Ramos (cell line): ENCODE data around the gene MIEN1.
"Not testable (repeated sequence)": the region's sequence is repeated elsewhere in the genome, so short reads cannot be mapped to it uniquely, and the experiment has no call there.

ENCODE experiments used
- in situ Hi-C: fragments of 300-500 bp; cut with MboI; formaldehyde crosslinking; loops from one replicate; pipeline ENCODE4 v1.14.3; 2022; ENCODE audit warnings: low sequenced_read_pairs; ENCODE audit not compliant: unreplicated experiment

Gene MIEN1, protein sequence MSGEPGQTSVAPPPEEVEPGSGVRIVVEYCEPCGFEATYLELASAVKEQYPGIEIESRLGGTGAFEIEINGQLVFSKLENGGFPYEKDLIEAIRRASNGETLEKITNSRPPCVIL

DNA sequence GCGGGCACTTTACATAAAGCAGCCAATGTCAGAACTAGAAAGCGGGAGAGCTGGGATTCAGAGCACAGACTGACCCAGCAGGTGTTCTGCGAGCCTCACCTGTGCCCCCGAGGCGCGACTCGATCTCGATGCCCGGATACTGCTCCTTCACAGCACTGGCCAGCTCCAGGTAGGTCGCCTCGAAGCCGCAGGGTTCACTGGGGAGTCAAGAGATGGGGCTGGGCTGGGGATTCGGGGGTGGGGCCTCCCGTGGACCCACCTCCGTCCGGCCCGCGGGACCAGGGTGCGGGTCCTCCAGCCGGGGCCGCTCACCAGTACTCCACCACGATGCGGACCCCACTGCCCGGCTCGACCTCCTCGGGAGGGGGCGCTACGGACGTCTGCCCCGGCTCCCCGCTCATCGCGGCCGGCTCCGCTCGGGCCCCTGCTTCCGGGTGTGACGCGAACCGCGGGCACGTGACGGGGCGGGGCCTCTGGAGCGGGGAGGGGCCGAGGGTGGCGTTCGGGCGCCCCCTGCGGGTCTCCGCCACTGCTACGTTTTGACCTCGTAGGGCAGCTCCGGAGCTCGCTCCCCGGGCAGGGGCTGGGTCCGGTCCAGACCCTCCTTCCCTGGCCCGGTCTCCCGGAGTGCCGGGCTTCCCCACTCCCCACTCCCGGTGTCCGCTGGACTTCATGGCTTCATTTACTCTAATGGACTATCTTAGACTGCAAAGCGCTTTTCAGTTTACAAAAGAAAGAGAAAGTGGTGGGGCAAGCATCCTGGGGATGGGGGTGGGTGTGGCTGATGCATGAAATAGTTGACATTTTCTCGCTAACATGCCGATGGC, at the start of gene MIEN1:
TSS of gene MIEN1 (minus strand) at position 438 of the 827 bp plus-strand sequence. CDS start at position 401, 37 bp downstream.
- in situ Hi-C loops, result no loop called here

DNA sequence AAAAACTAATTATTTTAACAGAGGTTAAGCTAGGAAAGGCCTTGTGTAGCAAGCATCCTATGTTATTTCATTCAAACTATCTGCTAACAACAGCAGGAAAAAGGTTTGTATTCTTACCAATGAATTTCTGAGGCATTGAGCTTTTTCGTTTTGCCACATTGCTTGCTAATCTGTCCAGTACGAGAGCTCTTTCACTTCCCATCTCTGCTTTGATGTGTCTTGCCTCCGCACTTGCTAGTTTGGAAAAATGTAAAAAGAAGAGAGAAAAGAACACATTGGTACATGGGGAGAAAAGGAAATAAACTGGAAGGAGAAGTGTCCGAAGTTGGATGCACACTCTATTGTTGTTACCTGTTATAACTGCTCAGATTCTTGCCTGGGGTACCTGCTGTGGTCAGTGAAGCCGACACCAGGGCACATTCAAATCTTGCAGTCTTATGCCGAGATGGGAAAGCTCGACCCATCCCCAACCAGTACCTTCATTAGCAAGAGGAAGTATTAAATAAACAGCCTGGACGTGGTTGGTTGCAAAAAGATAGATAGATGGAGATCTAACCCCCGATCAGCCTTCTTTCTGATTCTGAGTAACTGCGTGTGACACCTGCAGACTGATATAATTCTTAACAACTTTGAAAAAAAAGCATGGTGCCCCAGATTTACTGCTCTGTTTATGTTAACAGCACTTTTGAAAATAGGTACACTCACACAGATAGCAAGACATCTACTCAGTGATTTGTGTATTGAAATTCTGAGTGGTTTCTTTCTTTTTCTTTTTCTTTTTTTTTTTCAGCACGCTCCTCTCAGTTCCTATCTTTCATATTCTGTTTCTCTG, 47.4 kb upstream of the MIEN1 start:
- in situ Hi-C loops, result no loop called here

DNA sequence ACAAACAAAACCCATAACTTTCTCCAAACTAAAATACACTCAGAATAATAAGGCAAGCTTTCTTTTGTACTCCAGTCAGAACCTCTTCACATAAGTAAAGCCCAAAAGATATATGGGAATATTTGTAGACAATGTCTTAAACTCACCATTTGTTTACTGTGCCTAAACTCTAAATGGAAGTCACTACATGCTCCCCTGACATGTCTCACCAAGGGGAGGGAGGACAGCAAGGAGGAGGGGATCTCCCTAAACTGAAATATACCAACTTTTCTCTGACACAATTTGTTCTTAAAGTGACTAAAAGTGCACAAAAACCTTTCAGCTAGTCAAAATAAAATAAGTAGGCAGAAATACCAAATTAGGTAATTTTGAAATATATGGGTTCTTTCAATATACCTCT, 45.9 kb upstream of the MIEN1 start:
- in situ Hi-C loops, result no loop called here

DNA sequence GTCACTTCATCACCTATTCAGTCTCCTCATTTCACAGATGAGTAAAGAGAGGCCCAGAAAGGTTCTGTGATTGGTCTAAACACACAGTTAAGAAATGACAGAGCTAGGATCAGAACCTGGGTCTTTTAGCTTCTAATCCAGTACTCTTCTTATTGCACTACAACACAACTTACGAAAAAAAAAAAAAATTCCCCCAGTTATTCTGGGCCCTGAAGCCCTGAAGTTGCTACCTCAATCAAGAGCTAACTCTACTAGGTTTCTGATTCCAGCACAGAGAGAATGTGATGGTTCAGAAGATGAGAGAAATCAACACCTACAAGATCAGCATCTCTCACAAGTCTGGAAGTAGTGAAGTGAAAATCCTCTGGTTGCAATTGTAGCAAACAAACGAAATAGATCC, 44.7 kb upstream of the MIEN1 start:
- in situ Hi-C loops, result no loop called here

DNA sequence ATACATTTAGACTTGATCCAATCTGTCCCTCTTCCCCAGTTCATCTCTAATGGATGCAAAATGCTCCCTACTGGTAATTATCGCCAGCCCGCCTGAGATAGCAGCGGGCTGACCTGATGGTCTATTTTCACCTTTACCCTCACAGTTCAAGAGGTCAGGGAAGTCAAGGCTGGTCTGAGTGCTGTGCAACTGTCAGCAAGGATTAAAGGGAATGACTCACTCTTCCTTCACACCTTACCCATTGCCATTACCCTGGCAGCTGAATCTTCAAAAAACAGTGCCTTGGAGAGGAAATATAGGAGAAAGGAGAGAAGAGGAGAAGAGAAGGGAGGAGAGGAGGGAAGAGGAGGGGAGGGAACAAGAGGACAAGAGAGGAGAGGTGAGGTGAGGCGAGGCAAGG, 43.7 kb upstream of the MIEN1 start:
- in situ Hi-C loops, result no loop called here

DNA sequence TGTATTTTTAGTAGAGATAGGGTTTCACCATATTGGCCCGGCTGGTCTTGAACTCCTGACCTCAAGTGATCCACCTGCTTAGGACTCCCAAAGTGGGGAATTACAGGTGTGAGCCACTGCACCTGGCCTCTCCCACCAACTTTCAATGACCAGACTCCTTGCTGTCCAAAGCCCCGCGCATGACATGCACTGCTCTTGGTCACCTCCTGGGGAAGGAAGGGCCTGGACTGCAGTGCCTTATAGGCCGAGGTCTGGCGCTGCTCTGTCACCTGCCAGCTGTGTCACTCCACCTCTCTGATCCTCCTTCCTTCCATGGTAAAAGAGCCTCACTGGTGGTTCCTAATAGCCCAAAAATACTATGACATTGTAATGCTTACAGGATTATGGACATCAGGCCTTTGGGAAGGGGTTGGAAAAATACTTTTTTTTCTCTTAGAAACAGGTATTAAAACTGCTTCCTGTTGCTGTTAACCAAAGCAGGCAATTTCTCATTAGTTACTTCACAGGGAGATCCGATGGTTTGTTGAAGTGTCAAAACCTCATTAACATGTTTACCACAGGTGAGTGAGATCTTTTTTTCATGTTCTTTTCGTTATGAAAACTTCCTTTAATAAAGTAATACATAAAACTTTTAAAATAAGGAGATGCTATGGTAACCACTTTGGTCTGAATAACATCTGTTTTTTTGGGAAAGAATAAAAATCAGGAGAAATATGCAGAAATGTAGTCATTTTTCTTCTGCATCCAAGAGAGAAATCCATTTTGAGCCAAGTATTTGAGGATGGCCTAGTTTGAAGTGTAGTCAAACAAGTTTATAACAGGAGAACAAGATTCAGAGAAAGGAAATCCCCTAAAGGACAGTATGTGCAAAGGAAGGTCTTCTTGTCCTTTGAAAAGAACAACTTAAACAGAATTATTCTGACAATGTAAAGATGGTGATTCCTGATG, 42.9 kb upstream of the MIEN1 start:
- in situ Hi-C loops, result no loop called here

DNA sequence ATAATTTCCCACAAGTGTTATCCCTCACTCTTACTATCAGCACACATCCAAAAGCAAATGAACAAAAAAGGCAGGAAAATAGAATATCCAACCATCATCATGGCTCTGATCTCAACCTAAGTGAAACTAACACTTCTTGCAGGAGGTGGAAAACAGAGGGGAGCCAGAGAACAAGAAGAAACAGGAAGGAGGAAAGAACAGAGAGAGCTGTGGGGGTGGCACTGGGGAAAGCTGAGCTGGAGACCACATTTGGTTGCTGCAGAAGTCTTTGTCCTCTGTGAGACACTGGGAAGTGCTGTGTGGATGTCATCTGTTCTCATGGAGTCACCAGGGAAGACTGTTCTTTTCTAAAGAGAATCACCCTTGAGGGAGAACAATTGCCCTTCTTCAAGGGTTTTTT, 42.1 kb upstream of the MIEN1 start:
- in situ Hi-C loops, result no loop called here

DNA sequence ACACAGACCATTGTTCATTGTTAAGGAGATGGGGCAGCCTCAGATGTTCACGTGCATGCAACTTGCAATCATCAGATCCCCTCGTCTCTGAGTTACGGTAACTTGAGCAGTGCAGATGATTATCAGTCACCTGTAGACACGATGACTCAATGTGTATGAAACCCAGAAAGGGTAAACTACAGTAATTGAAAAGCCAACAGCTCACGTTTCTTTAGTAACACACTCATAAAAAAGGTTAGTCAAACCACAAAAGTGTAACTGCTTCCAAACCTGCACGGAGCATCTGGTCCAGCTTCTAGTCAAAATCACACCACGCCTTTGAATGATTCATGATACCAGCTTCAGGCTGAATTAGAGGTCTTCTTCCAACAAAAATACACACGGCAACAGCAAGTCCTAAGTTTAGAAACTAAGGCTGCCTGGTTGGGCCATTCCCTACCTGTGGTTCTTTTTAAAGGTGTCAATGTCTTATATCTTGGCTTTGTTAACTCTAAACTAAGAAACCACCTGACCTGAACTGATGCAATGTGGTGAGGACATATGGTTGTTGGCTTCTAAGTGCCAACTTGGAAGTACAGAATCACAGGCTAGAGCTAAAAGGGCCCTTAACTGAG, 39.7 kb upstream of the MIEN1 start:
- in situ Hi-C loops, result no loop called here

DNA sequence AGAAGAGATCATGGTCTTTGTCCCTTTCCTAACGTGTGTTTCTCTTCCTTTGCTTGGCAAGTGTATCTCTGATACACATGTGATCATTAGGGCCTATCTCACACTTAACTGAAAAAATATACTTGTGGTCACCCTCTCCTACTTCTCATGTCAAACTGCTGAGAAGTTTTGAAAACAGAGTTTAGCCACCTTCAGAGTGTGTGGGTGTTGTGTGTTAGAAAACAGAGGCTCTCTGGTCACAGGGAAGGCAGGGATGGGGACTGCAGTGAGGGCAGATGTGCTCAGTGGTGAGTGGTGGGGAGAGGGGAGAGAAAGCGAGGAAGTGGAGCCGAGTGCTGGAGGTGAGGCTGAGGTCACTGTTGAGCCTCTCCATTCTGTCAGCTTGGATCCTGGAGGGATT, 36.8 kb upstream of the MIEN1 start:
- in situ Hi-C loops, result no loop called here

DNA sequence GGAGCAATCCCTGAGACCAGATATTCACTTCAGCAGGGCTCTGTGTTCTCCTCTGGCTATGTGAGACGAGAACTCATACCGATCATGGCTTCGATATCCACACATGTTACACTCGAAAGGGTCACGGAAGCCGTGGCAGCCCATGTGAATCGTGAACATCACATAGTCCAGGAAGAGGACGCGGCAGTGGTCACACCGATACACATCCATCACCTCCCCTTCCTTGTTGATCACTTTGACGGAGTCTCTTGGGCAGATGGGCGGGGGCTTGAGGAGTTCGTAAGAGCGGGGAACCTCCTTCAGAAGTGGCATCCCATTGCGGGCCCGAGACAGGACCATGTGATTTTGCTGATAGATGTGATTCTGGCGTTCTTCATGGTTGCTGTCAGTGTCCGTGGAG, 35.4 kb upstream of the MIEN1 start:
- in situ Hi-C loops, result no loop called here

DNA sequence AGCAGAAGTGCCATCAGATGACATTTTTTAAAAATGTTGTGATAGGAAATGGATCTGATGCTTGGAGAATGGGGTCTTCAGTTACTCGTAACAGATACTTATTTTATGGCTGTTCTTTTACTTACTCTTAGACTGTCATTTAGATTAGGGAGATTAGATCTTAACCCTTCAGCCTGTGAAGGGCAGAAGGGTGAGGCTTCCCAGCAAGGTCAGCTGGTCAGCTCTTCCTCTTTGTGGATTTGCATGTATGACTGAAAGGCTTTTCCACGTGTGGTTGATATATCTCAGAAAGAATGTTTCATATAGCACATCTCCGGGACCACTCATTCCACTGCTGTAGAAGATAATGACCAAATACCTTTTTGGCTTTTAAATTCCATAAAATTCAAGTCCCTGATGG, 34.8 kb upstream of the MIEN1 start:
- in situ Hi-C loops, result no loop called here

DNA sequence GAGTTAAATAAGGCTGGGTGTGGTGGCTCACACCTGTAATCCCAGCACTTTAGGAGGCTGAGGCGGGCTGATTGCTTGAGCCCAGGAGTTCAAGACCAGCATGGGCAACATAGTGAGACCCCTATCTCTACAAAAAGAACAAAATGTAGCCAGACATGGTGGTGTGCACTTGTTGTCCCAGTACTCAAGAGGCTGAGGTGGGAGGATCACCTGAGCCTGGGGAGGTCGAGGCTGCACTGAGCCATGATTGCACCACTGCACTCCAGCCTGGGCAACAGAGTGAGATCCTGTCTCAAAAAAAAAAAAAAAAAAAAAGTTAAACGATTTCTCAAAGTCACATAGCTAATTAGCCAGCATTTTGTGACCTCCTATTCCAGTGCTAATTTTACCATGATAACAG, 33.8 kb upstream of the MIEN1 start:
- in situ Hi-C loops, result not testable (repeated sequence)

DNA sequence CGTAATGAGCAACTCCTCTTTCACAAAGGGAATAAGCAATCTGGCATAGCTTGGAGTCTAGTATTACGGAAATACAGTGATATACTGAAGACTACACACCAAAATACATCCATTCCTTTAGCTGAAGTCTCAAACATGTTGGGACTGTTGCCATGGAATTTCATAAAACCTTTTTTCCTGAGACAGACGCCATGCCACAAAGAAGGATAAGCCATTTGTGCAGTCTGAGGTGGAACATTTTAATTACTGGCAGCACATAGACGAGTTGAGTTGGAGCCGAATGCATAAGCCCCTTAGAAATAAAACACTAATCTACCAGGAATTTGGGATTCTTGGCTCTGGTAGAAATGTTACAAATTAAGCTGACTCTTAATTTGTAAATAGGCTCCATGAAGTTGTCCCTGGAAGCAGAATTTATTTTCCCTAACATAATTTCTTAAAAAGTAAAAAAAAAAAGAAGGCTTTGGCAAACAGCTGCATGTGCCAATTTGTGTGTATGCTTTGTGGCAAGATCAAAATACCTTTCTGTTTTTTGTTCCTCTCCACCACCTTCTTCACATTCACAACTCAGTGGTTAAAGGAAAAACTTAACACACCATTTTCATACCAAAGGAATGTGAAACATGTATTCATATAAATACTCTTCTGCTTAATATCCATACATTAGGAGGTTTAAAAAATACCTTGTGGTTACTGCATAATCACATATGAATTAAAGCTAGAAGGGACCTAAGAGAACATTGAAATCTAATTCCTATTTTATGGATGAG, 32.9 kb upstream of the MIEN1 start:
- in situ Hi-C loops, result no loop called here

DNA sequence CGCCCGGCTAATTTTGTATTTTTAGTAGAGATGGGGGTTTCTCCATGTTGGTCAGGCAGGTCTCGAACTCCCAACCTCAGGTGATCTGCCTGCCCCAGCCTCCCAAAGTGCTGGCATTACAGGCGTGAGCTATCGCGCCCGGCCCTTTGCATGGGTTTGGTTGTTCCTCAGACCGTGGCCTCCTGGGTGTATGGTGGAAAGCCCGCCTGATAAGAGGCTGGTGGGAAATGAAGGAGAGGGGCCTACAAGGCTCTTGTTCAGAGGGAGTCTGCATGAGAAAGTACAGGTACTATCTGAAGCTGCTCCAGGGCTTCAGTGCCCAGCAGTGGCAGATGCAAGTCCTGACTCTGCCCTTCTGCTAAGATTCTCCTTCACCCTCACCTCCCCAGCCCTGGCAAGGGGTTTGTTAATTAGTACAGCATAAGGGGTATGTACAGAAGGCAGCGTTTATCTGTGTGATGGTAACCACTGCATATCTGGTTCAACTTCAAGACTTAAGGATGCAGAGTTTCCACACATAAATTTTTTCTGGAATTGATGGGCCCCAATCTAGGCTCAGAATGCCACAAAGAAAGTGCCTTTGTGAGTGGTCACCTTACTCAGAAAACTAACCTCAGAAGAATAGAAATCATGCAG, 31.6 kb upstream of the MIEN1 start:
- in situ Hi-C loops, result no loop called here

DNA sequence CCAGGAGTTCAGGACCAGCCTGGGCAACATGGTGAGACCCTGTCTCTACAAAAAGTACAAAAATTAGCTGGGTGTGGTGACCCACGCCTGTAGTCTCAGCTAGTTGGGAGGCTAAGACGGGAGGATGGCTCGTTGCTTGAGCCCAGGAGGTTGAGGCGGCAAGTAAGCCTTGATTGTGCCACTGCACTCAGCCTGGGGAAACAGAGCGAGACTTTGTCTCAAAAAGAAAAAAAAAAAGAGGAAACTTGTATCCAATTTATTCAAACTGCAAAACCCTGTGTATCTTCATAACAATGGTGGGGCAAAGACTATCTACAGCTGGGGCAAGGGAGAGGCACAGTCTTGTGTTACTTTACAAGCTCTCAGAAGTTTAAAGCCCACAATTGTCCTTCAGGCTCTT, 28.9 kb upstream of the MIEN1 start:
- in situ Hi-C loops, result loop anchor here (10.0 kb wide), 1 partner anchor 106 kb away; the partner anchor contains the start of genes IKZF3 and ZPBP2

DNA sequence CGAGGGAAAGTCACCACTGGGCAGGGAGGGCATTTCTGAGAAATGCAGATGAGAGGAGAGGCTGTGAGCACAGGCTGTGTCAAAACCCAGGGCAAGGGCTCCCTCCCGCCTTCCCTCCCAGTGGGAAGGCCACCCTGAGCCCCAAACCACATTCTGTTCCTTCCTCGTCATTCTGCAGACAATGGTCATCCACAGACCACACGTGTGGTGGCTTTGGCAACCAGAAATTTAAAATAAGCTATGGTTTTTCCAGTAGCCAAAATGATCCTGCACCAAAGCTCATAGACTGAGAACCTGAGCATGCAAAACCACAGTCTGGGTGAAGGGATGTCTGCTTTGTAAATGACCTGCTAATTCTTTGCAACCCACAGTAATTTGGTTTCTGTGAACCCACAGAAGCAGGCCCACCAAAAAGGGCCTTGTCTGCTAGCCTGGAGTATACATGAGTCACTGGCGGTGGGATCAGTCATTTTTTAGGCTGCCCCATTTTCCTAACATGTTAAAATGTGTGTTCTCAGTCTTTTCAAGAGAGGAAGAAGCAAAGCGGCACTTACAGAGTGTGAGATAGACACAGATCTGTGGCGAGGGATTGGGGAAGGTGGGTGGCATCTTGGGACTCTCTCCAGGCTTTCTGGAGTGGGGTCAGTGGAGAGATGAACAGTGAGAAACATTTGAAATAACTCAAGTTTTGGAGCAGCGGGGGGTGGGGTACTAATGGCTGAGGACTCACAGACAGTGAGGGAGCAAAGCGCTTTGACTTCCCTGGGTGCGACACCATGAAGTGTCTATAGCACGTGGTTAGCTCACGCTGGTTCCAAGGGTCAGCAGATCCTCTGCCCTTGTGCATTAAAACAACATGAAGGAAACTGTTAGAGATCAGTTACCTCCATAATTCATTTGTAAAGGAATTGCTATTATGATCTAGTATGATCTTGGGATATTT, 27.9 kb upstream of the MIEN1 start:
- in situ Hi-C loops, result loop anchor here (10.0 kb wide), 1 partner anchor 107 kb away; the partner anchor contains the start of genes IKZF3 and ZPBP2

DNA sequence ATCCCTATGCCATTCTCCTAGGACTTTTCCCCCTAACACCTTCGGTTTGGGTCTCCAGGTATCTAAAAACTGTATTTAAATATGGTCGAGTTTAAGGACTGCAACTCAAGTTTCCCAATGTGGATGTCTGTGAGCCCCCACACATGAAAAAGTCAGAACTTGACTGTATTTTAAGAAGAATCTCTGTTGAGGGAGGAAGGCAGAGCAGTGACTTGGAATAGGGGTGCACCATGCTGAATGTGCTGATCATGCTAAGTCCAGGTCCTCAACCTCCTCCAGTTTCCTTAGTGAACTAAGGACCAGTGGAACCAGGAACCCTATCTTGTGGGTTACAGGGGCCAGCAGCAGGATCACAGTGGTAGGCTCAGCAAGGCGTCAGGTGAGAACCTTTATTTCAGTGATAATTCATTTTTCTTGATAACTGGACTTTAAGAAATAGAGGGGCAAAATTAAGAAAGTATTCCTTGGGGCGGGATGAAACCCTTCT, 26.9 kb upstream of the MIEN1 start:
- in situ Hi-C loops, result loop anchor here (10.0 kb wide), 1 partner anchor 108 kb away; the partner anchor contains the start of genes IKZF3 and ZPBP2
